Smooth muscle cell (in vitro differentiated cells): Measurements from ENCODE around the gene PLCD1. TPM values are rescaled to one million over a fixed set of nuclear protein-coding genes. Genes with fewer than 3 reads are reported as not detected.
A peak's percentile ranks its signal among the peaks of the same experiment; 100 is the strongest.

Experiments
- DNase-seq: peaks from one replicate; lab custom pipeline; 2025; ENCODE audit not compliant: unreplicated experiment; lab: John Stamatoyannopoulos, UW
- H2AFZ ChIP-seq: fragments of 200-600 bp; sonication (generic); 2 replicates; pipeline ENCODE4 v1.6.0; 2016; ENCODE audit warnings: antibody characterized with exemption, low read depth, mild to moderate bottlenecking
- H3F3A ChIP-seq: fragments of 200-600 bp; sonication (generic); 2 replicates; pipeline ENCODE4 v1.6.0; 2017; ENCODE audit warnings: antibody characterized with exemption, low read depth
- H3K27ac ChIP-seq: fragments of 200-600 bp; sonication (generic); 2 replicates; pipeline ENCODE4 v1.5.1; 2016; ENCODE audit warnings: low read depth, mild to moderate bottlenecking
- H3K27me3 ChIP-seq: fragments of 200-600 bp; sonication (generic); 2 replicates; pipeline ENCODE4 v1.6.1; 2016; ENCODE audit warnings: low read depth, mild to moderate bottlenecking
- H3K36me3 ChIP-seq: fragments of 200-600 bp; sonication (generic); 2 replicates; pipeline ENCODE4 v1.5.1; 2016; ENCODE audit warnings: low read depth
- H3K4me1 ChIP-seq: fragments of 200-600 bp; sonication (generic); 2 replicates; pipeline ENCODE4 v1.5.1; 2016; ENCODE audit warnings: low read depth
- H3K4me2 ChIP-seq: fragments of 200-600 bp; sonication (generic); 2 replicates; pipeline ENCODE4 v1.6.0; 2016; ENCODE audit warnings: mild to moderate bottlenecking
- H3K4me3 ChIP-seq: fragments of 200-600 bp; sonication (generic); 2 replicates; pipeline ENCODE4 v1.5.1; 2016; ENCODE audit warnings: mild to moderate bottlenecking
- H3K79me2 ChIP-seq: fragments of 200-600 bp; sonication (generic); 2 replicates; pipeline ENCODE4 v1.6.0; 2016; ENCODE audit warnings: low read depth, mild to moderate bottlenecking
- H3K9ac ChIP-seq: fragments of 200-600 bp; sonication (generic); 2 replicates; pipeline ENCODE4 v1.6.0; 2016; ENCODE audit warnings: low read depth
- H3K9me3 ChIP-seq: fragments of 200-600 bp; sonication (generic); replicated peaks from 2 replicates; pipeline ENCODE4 v1.5.1; 2016; ENCODE audit warnings: low read depth
- H4K20me1 ChIP-seq: fragments of 200-600 bp; sonication (generic); 2 replicates; pipeline ENCODE4 v1.6.0; 2016; ENCODE audit warnings: low read depth
- WGBS: methylation state at CpG from one replicate; pipeline ENCODE4 v1.1.7; 2016; ENCODE audit warnings: low lambda C conversion rate; 5-methylcytosine and 5-hydroxymethylcytosine counted together
- polyA plus RNA-seq: library from polyadenylated mRNA; unstranded; fragments of >200 nt; fragmentation: Nextera tagmentation; extraction: Ambion mirVana; gene quantifications from 2 replicates; pipeline ENCODE4 v1.2.1, GENCODE V29; 2016
- total RNA-seq: library from RNA; depleted of rRNA; stranded (reverse); fragments of >200 nt; gene quantifications from 2 replicates; pipeline ENCODE4 v1.2.3, GENCODE V29; 2014
- TF ChIP-seq, protein P1 (sequence below): fragments of 200-600 bp; sonication (generic); IDR thresholded peaks from 2 replicates; pipeline ENCODE4 v1.5.1; 2017; ENCODE audit warnings: borderline replicate concordance, mild to moderate bottlenecking, antibody characterized with exemption; ENCODE audit not compliant: insufficient read depth, poor library complexity, severe bottlenecking

PLCD1 gene
- total and polyA plus RNA-seq, 2 experiments from 2014 or later, result 21.3 to 33.3 TPM

DNA sequence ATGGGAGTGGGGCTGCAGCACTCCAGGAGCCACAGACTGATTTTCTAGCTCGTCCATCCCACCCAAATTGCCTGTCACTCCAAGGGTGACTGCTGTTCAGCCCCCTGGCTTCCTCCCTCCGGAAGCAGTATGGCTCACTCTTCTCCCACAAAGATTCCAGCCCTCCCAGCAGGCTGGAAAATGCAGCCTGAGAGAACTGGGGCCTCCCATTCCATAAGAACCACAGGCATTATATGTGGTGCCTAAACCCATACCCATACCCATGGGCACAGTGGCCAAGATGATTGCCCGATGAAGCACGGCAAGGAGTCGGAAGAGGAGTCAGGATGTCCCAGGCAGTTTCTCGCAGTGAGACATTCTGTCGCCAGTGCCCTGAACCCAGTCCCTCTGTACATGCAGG, 44.8 kb downstream of the PLCD1 start:
- H3K27me3 ChIP-seq, result no peaks in the 10 kb centered on the region
- H4K20me1 ChIP-seq, result no peaks in the 10 kb centered on the region
- H3K4me2 ChIP-seq, result no peak overlapping the region
- H3F3A ChIP-seq, result no peaks in the 10 kb centered on the region
- TF ChIP-seq, protein P1, sequence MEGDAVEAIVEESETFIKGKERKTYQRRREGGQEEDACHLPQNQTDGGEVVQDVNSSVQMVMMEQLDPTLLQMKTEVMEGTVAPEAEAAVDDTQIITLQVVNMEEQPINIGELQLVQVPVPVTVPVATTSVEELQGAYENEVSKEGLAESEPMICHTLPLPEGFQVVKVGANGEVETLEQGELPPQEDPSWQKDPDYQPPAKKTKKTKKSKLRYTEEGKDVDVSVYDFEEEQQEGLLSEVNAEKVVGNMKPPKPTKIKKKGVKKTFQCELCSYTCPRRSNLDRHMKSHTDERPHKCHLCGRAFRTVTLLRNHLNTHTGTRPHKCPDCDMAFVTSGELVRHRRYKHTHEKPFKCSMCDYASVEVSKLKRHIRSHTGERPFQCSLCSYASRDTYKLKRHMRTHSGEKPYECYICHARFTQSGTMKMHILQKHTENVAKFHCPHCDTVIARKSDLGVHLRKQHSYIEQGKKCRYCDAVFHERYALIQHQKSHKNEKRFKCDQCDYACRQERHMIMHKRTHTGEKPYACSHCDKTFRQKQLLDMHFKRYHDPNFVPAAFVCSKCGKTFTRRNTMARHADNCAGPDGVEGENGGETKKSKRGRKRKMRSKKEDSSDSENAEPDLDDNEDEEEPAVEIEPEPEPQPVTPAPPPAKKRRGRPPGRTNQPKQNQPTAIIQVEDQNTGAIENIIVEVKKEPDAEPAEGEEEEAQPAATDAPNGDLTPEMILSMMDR, result no peak
- WGBS, result 97% methylated on average over 7 of the region's 7 CpGs
- no peak overlapping the region for H3K27ac ChIP-seq
- no peaks in the 10 kb centered on the region for H3K36me3 ChIP-seq
- DNase-seq, result no peak
- H3K9me3 ChIP-seq, result no peaks in the 10 kb centered on the region
- H3K4me1 ChIP-seq, result no peaks in the 10 kb centered on the region
- H2AFZ ChIP-seq, result no peak overlapping the region
- no peak overlapping the region for H3K4me3 ChIP-seq
- H3K79me2 ChIP-seq, result no peaks in the 10 kb centered on the region
- no peak overlapping the region for H3K9ac ChIP-seq

DNA sequence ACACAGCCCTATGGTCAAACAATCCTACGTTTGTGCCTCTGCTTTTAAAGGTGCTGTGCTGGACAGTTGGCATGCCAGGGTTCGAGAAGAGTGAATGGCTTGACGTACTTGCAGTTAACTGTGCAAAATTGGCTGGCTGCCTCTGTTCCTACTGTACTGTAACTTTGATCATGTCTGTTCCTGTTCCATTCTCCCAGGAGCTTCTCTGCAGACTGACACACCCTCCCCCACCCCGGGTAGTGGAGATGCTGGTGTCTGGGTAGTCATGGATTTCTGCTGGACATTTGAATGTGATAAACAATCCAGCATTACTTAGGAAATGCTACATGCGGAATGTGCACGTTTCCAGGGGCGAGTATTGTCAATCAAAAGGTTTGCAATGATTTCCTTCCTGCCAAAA, 45.4 kb downstream of the PLCD1 start:
- Histone ChIP-seq H2AFZ (no peak overlapping the region), H4K20me1 (no peaks in the 10 kb centered on the region), H3K27ac (no peak overlapping the region), H3K4me3 (no peak overlapping the region), H3K4me2 (no peak overlapping the region), H3F3A (no peaks in the 10 kb centered on the region), H3K9me3 (no peaks in the 10 kb centered on the region), H3K4me1 (no peaks in the 10 kb centered on the region), H3K9ac (no peak overlapping the region), H3K79me2 (no peaks in the 10 kb centered on the region), H3K27me3 (no peaks in the 10 kb centered on the region), H3K36me3 (no peaks in the 10 kb centered on the region)
- WGBS, result 95% methylated on average over 7 of the region's 7 CpGs
- TF ChIP-seq, protein P1, result no peak
- no peak for DNase-seq

DNA sequence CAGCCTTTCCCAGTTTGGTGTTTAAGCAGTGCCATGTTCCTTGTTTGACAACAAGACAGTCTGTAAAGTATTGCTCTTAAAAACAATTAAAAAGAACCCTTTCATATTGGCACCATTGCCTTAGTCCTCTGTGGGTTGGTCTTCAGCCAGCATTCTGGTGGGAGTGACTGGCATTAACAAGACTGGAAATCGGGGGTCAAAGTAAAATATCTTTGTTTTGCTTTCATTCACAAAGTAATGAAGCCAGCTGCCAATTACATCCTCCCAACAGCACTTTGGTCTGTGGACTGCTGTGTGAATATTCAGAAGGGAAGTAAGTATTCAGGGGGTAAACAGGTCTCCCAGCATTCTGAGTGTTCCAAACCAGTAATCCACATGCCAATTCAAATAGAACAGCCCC, 47.1 kb downstream of the PLCD1 start:
- 96% methylated on average over 1 of the region's 1 CpG for WGBS

DNA sequence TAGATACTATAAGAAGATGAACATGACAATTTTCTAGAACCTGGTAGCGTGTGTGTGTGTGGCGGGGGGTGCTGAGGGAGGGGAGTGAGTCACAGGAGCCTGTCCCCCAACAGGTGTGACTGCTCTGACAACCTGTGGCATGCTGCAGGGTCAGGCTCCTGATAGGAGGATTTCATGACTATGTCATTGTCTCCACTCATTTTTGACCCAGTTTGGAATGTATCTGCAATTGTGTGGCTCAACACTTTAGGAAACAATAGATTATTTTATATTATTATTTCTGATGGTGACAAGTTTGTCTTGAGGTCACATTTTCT, 48.1 kb downstream of the PLCD1 start:
- H3K4me2 ChIP-seq, result no peak overlapping the region
- no peak for DNase-seq
- peak overlapping the region; percentile 56 for H3K27ac ChIP-seq
- no peaks in the 10 kb centered on the region for H3F3A ChIP-seq
- no peaks in the 10 kb centered on the region for H3K36me3 ChIP-seq
- H3K4me3 ChIP-seq, result no peak overlapping the region
- TF ChIP-seq, protein P1, result no peak
- H3K4me1 ChIP-seq, result no peaks in the 10 kb centered on the region
- no peaks in the 10 kb centered on the region for H3K9me3 ChIP-seq
- WGBS, result 80% methylated on average over 2 of the region's 2 CpGs
- no peak overlapping the region for H2AFZ ChIP-seq
- H3K9ac ChIP-seq, result no peak overlapping the region
- no peaks in the 10 kb centered on the region for H3K27me3 ChIP-seq
- no peaks in the 10 kb centered on the region for H3K79me2 ChIP-seq
- no peaks in the 10 kb centered on the region for H4K20me1 ChIP-seq

More for the DNA sequence above, 47.1 kb downstream of the PLCD1 start:
- no peak overlapping the region for H3K4me3 ChIP-seq
- H4K20me1 ChIP-seq, result no peaks in the 10 kb centered on the region
- H3F3A ChIP-seq, result no peaks in the 10 kb centered on the region
- DNase-seq, result no peak
- no peak overlapping the region for H3K27ac ChIP-seq
- no peaks in the 10 kb centered on the region for H3K9me3 ChIP-seq
- H3K36me3 ChIP-seq, result no peaks in the 10 kb centered on the region
- no peaks in the 10 kb centered on the region for H3K27me3 ChIP-seq
- no peak overlapping the region for H3K9ac ChIP-seq
- H3K79me2 ChIP-seq, result no peaks in the 10 kb centered on the region
- no peak overlapping the region for H3K4me2 ChIP-seq
- H3K4me1 ChIP-seq, result no peaks in the 10 kb centered on the region
- H2AFZ ChIP-seq, result no peak overlapping the region
- TF ChIP-seq, protein P1, result no peak
